ENCODE measurements around the gene SLC25A10. TPM values are rescaled to one million over a fixed set of nuclear protein-coding genes. Genes with fewer than 3 reads are reported as not detected.
A peak's percentile ranks its signal among the peaks of the same experiment; 100 is the strongest.
"Not testable (repeated sequence)": the region's sequence is repeated elsewhere in the genome, so short reads cannot be mapped to it uniquely, and the experiment has no call there.

The SLC25A10 gene
- total RNA-seq, 6 experiments from 2014 or later: 13.2 to 21.9 (median 17.1) TPM

GRCh38 chr17:81675515-81676221, 36.4 kb upstream of the SLC25A10 start:
- H3K36me3 Mint-ChIP-seq (ENCODE audit: low read depth); H3K27ac Mint-ChIP-seq; H3K9me3 Mint-ChIP-seq; H3K27me3 Mint-ChIP-seq (ENCODE audit: insufficient read depth); H3K4me1 Mint-ChIP-seq (ENCODE audit: low read depth); H3K4me3 Mint-ChIP-seq: not testable (repeated sequence)
- DNase-seq: peak; percentile 26
- TF ChIP-seq CTCF (IDR thresholded peaks at IDR 0.05): peak; percentile 79

GRCh38 chr17:81676906-81677305, 35.2 kb upstream of the SLC25A10 start:
- H3K4me1 Mint-ChIP-seq (ENCODE audit: low read depth): peaks cover 7% of the 10 kb centered on the region
- peaks cover 1% of the 10 kb centered on the region for H3K27me3 Mint-ChIP-seq (ENCODE audit: insufficient read depth)
- no peak for TF ChIP-seq CTCF (IDR thresholded peaks at IDR 0.05)
- no peak overlapping the region for H3K4me3 Mint-ChIP-seq
- no peaks in the 10 kb centered on the region for H3K9me3 Mint-ChIP-seq
- H3K36me3 Mint-ChIP-seq (ENCODE audit: low read depth): peaks cover 5% of the 10 kb centered on the region; the same call in 1 of the 2 replicates
- no peak overlapping the region for H3K27ac Mint-ChIP-seq
- DNase-seq: no peak

GRCh38 chr17:81680150-81680549, 31.9 kb upstream of the SLC25A10 start:
- Mint-ChIP-seq H3K27me3 (ENCODE audit: insufficient read depth) (peaks cover 10% of the 10 kb centered on the region), H3K9me3 (no peaks in the 10 kb centered on the region), H3K4me3 (no peak overlapping the region), H3K27ac (no peak overlapping the region), H3K4me1 (ENCODE audit: low read depth) (peaks cover 25% of the 10 kb centered on the region), H3K36me3 (ENCODE audit: low read depth) (peaks cover 22% of the 10 kb centered on the region)
- TF ChIP-seq CTCF (IDR thresholded peaks at IDR 0.05): no peak
- DNase-seq: no peak

GRCh38 chr17:81681672-81682071, 30.4 kb upstream of the SLC25A10 start:
- Mint-ChIP-seq H3K27me3 (ENCODE audit: insufficient read depth) (peaks cover 10% of the 10 kb centered on the region), H3K4me3 (peak overlapping the region; percentile 47), H3K4me1 (ENCODE audit: low read depth) (peaks cover 24% of the 10 kb centered on the region), H3K27ac (no peak overlapping the region), H3K36me3 (ENCODE audit: low read depth) (peaks cover 23% of the 10 kb centered on the region), H3K9me3 (no peaks in the 10 kb centered on the region)
- TF ChIP-seq CTCF (IDR thresholded peaks at IDR 0.05): no peak
- DNase-seq: no peak

- no peak for TF ChIP-seq CTCF (IDR thresholded peaks at IDR 0.05)
- Mint-ChIP-seq H3K4me1 (ENCODE audit: low read depth) (peaks cover 24% of the 10 kb centered on the region), H3K4me3 (peak overlapping the region; percentile 97), H3K27ac (peak overlapping the region; percentile 88), H3K9me3 (no peaks in the 10 kb centered on the region), H3K36me3 (ENCODE audit: low read depth) (peaks cover 23% of the 10 kb centered on the region), H3K27me3 (ENCODE audit: insufficient read depth) (peaks cover 13% of the 10 kb centered on the region)
- no peak for DNase-seq
These were observed 29.4 kb upstream of the SLC25A10 start for GRCh38 chr17:81682565-81683207.
